GM12878 (cell line): ENCODE measurements around the gene CACNA2D1. TPM values are rescaled to one million over a fixed set of nuclear protein-coding genes. Genes with fewer than 3 reads are reported as not detected.

Source experiments
- ATAC-seq: fragments of 200-7000 bp; cut with Tn5 transposase; 3 replicates; pipeline ENCODE4 v1.9.1; 2020; ENCODE audit warnings: mild to moderate bottlenecking, moderate library complexity
- BruUV-seq: library from RNA; stranded (reverse); fragments of 400-500 nt; replicated peaks from 2 replicates; lab custom pipeline; 2021; lab: Mats Ljungman, UMichigan
- CTCF ChIA-PET: fragments of 300-600 bp; sonication (Branson Sonifier 250); formaldehyde crosslinking; extraction: SDS; loops from one replicate; lab custom pipeline; 2021; ENCODE audit warnings: inconsistent platforms; lab: Yijun Ruan, JAX
- POLR2A ChIA-PET: fragments of 350-600 bp; formaldehyde crosslinking; extraction: SDS; loops from one replicate; lab custom pipeline; 2021; ENCODE audit warnings: inconsistent platforms; lab: Charles Lee
- RAD21 ChIA-PET: fragments of 300-600 bp; sonication (Branson Sonifier 250); formaldehyde crosslinking; loops from one replicate; lab custom pipeline; 2023; ENCODE audit warnings: antibody characterized with exemption; ENCODE audit not compliant: unreplicated experiment; lab: Charles Lee
- SMC1A ChIA-PET: fragments of 300-600 bp; sonication (Branson Sonifier 250); formaldehyde crosslinking; loops from one replicate; lab custom pipeline; 2023; ENCODE audit not compliant: unreplicated experiment, uncharacterized antibody; lab: Charles Lee
- DNase-seq: peaks from one replicate; pipeline ENCODE4 v3.0.0-alpha.2; 2011; ENCODE audit warnings: low read depth, low spot score
- FAIRE-seq: peaks from 3 replicates; lab custom pipeline; 2011; peaks lifted over from hg19 to GRCh38; lab: Jason Lieb, UNC
- H2AFZ ChIP-seq: 2 replicates; pipeline ENCODE4 v1.6.0; 2011; ENCODE audit warnings: low read depth, low read length, control low read depth; ENCODE audit not compliant: control insufficient read depth
- H3K27ac ChIP-seq: 2 replicates; pipeline ENCODE4 v1.5.1; 2011; ENCODE audit warnings: control low read depth; ENCODE audit not compliant: control insufficient read depth, insufficient read depth
- H3K27me3 ChIP-seq, 2 experiments: replicated peaks in 1 of 2; 2 replicates each; pipeline versions ENCODE4 v1.6.0 to v1.6.1; 2011; ENCODE audit warnings: low read length in 1 of 2; ENCODE audit not compliant: control insufficient read depth in 2 of 2, insufficient read depth in 2 of 2
- H3K36me3 ChIP-seq, 2 experiments: 2 replicates each; pipeline ENCODE4 v1.5.1; 2011; ENCODE audit warnings: low read length in 1 of 2; ENCODE audit not compliant: control insufficient read depth in 2 of 2, insufficient read depth in 2 of 2
- H3K4me1 ChIP-seq: 2 replicates; pipeline ENCODE4 v1.6.1; 2011; ENCODE audit warnings: mild to moderate bottlenecking, low read length, moderate library complexity, mixed read lengths; ENCODE audit not compliant: control insufficient read depth, insufficient read depth
- H3K4me2 ChIP-seq: 2 replicates; pipeline ENCODE4 v1.6.0; 2011; ENCODE audit warnings: control low read depth; ENCODE audit not compliant: control insufficient read depth, insufficient read depth
- H3K4me3 ChIP-seq: fragments of 200-600 bp; sonication (generic); 2 replicates; pipeline ENCODE4 v1.5.1; 2016
- H3K79me2 ChIP-seq: 2 replicates; pipeline ENCODE4 v1.6.0; 2011; ENCODE audit warnings: low read length; ENCODE audit not compliant: control insufficient read depth, insufficient read depth
- H3K9ac ChIP-seq: 2 replicates; pipeline ENCODE4 v1.8.0; 2011; ENCODE audit warnings: low read length, control low read depth, mixed read lengths; ENCODE audit not compliant: control insufficient read depth, insufficient read depth
- H3K9me3 ChIP-seq: replicated peaks from 3 replicates; pipeline ENCODE4 v1.5.1; 2011; ENCODE audit warnings: mild to moderate bottlenecking, low read length; ENCODE audit not compliant: control insufficient read depth, insufficient read depth
- H4K20me1 ChIP-seq: 2 replicates; pipeline ENCODE4 v1.6.0; 2011; ENCODE audit not compliant: control insufficient read depth, insufficient read depth
- PAX8 ChIP-seq: fragments of 450-650 bp; IDR thresholded peaks from 2 replicates; pipeline ENCODE4 v1.6.1; 2017; ENCODE audit warnings: mild to moderate bottlenecking, moderate library complexity
- WGBS: methylation state at CpG from one replicate; pipeline ENCODE4 v1.1.6; 2016; ENCODE audit warnings: low lambda C conversion rate; ENCODE audit not compliant: insufficient replicate concordance, insufficient coverage; ENCODE audit errors: missing lambda C conversion rate; 5-methylcytosine and 5-hydroxymethylcytosine counted together
- in situ Hi-C: fragments of 300-500 bp; cut with MboI; formaldehyde crosslinking; loops from 9 replicates; pipeline ENCODE4 v1.14.3; 2018; ENCODE audit warnings: mixed read lengths
- intact Hi-C: fragments of 100-400 bp; cut with micrococcal nuclease; formaldehyde crosslinking; loops from one replicate; pipeline ENCODE4 v1.14.2; 2022; ENCODE audit not compliant: unreplicated experiment
- polyA plus RNA-seq, 11 experiments: library from polyadenylated mRNA; depleted of rRNA in 4 of 11; unstranded in 6 of 11; stranded (reverse) in 5 of 11; fragments of >200 nt; fragmentation: Nextera tagmentation in 4 of 11; fragmentation: Illumina TruSeq in 1 of 11; extraction: Ambion mirVana in 4 of 11; extraction: Trizol in 1 of 11; gene quantifications; 1 replicate in 1 of 11; 2 replicates in 10 of 11; pipeline versions ENCODE4 v1.2.1 to v1.2.3, GENCODE V29; 2011 to 2016; ENCODE audit warnings: inconsistent platforms in 2 of 11, missing spikeins in 2 of 11, low read depth in 1 of 11
- total RNA-seq, 4 experiments: library from RNA; depleted of rRNA in 3 of 4; stranded (reverse); fragments of >200 nt in 3 of 4; fragmentation: Illumina TruSeq in 1 of 4; extraction: Trizol in 1 of 4; gene quantifications; 2 replicates each; pipeline versions ENCODE4 v1.2.1 to v1.2.3, GENCODE V29; 2013 to 2021
- TF ChIP-seq, protein P1 (sequence below): fragments of 150-350 bp; IDR thresholded peaks from 2 replicates; pipeline ENCODE4 v1.6.1; 2016; ENCODE audit warnings: low read depth, low read length

CACNA2D1 gene
- total and polyA plus RNA-seq, 10 of the 15 experiments (the other 5 are each of a cell fraction or from before 2014, with no cell fraction given) = 0.14 to 14.8 (median 0.97) TPM

DNA sequence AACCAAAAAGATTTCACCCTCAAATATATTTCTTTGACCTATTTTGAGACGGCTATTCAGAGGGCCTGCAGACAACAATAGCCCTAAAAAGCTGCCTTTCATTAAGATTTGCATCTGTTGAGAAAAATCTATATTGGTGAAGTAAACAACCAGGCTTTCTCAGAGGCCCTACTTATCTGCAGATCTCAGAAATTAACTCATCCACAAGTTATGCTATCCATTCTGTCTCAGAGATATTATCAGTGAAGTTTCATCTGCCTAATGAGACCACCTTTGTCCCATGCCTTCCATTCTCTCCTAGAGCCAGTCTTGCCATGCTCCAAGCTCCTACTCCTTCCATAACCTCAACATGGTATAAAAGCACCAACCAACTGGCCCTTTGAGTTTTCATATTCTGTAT is 130.3 kb downstream of the CACNA2D1 start (continued):
- no peak for TF ChIP-seq PAX8

DNA sequence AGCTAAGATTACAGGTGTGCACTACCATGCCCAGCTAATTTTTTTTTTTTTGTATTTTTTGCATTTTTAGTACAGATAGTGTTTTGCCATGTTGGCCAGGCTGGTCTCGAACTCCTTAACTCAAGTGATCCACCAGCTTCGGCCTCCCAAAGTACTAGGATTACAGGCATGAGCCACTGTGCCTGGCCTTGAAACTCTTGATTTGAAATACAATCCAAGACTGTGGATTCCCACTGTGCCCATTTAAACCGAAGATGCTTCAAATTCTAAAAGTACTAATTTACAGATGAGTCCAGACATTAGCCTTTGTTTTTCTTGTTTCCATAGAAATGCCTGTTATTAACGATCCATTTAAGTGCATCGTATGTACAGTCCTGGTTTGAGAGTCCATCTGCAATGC is 130.9 kb downstream of the CACNA2D1 start:
- intact Hi-C loops (no loop called here), in situ Hi-C loops (no loop called here)
- Histone ChIP-seq H3K9me3 (no peaks in the 10 kb centered on the region), H3K4me3 (no peak overlapping the region), H3K4me2 (no peak overlapping the region), H3K36me3 (no peaks in the 10 kb centered on the region), H3K9ac (no peak overlapping the region), H3K79me2 (no peaks in the 10 kb centered on the region), H3K4me1 (no peaks in the 10 kb centered on the region), H3K27me3 (no peaks in the 10 kb centered on the region), H2AFZ (no peak overlapping the region), H3K27ac (no peak overlapping the region), H4K20me1 (no peaks in the 10 kb centered on the region)
- FAIRE-seq = no peak
- ChIA-PET SMC1A (interaction anchor here (1.1 to 1.9 kb wide), 7 partner anchors 13 to 75 kb away, joined by 3 to 11 read pairs (median 4); no protein-coding TSS in a partner anchor), RAD21 (interaction anchor here (0.6 to 1.5 kb wide), 5 partner anchors 26 to 259 kb away, joined by 3 to 5 read pairs (median 3); no protein-coding TSS in a partner anchor), POLR2A (interaction anchor here (0.6 to 0.9 kb wide), 5 partner anchors 8 to 1763 kb away, joined by 3 to 5 read pairs (median 4); no protein-coding TSS in a partner anchor), CTCF (interaction anchor here (0.6 to 0.9 kb wide), 3 partner anchors 13 to 1245 kb away, joined by 3 to 4 read pairs (median 3); no protein-coding TSS in a partner anchor)
- WGBS = 44% methylated on average over 5 of the region's 5 CpGs
- TF ChIP-seq, protein P1, sequence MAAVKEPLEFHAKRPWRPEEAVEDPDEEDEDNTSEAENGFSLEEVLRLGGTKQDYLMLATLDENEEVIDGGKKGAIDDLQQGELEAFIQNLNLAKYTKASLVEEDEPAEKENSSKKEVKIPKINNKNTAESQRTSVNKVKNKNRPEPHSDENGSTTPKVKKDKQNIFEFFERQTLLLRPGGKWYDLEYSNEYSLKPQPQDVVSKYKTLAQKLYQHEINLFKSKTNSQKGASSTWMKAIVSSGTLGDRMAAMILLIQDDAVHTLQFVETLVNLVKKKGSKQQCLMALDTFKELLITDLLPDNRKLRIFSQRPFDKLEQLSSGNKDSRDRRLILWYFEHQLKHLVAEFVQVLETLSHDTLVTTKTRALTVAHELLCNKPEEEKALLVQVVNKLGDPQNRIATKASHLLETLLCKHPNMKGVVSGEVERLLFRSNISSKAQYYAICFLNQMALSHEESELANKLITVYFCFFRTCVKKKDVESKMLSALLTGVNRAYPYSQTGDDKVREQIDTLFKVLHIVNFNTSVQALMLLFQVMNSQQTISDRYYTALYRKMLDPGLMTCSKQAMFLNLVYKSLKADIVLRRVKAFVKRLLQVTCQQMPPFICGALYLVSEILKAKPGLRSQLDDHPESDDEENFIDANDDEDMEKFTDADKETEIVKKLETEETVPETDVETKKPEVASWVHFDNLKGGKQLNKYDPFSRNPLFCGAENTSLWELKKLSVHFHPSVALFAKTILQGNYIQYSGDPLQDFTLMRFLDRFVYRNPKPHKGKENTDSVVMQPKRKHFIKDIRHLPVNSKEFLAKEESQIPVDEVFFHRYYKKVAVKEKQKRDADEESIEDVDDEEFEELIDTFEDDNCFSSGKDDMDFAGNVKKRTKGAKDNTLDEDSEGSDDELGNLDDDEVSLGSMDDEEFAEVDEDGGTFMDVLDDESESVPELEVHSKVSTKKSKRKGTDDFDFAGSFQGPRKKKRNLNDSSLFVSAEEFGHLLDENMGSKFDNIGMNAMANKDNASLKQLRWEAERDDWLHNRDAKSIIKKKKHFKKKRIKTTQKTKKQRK = no peak
- no peak for DNase-seq
- BruUV-seq = no TSS peak
- no peak for ATAC-seq
